Measurements from ENCODE around the gene CNOT6L. TPM values are rescaled to one million over a fixed set of nuclear protein-coding genes. Genes with fewer than 3 reads are reported as not detected.

CNOT6L gene
- total and polyA plus RNA-seq, 10 donors = 7.0 to 122 (median 81.6) TPM

- Histone ChIP-seq H3K36me3 (peaks cover 0 to 81% (median 38%) of the 10 kb centered on the region in 6 donors), H3K4me1 (peaks cover 0 to 33% (median 9%) of the 10 kb centered on the region in 6 donors), H3K27ac (no peak overlapping the region), H3K27me3 (replicated peaks in 1 of 7) (no peaks in the 10 kb centered on the region), H3K4me3 (no peak overlapping the region), H3K9me3 (no peaks in the 10 kb centered on the region)
- intact Hi-C loops (cut with DNase I; ENCODE audit: low total_unique reads) = no loop called here
- 94 to 97% (median 95%) methylated on average over 4 of the region's 4 CpGs for WGBS, 5 donors
- no peak for TF ChIP-seq POLR2AphosphoS5 (IDR thresholded peaks at IDR 0.05)
- no peak for TF ChIP-seq CTCF (IDR thresholded peaks at IDR 0.05 in 8 of 11, conservative IDR thresholded peaks at IDR 0.05 in 3 of 11)
- no peak for TF ChIP-seq POLR2A (IDR thresholded peaks at IDR 0.05)
- no peak for DNase-seq
Observed at GRCh38 chr4:77740480-77740879, 78.7 kb downstream of the CNOT6L start.

GRCh38 chr4:77734928-77735327 is 84.2 kb downstream of the CNOT6L start:
- DNase-seq = no peak
- Histone ChIP-seq H3K36me3 (peaks cover 0 to 57% (median 25%) of the 10 kb centered on the region in 6 donors), H3K9me3 (no peaks in the 10 kb centered on the region), H3K27me3 (replicated peaks in 1 of 7) (no peaks in the 10 kb centered on the region), H3K27ac (peak overlapping the region in 4 of 8 donors; percentile 11 to 54 (median 22)), H3K4me3 (peak overlapping the region in 1 of 8 donors; percentile 26), H3K4me1 (peaks cover 0 to 75% (median 31%) of the 10 kb centered on the region in 6 donors)
- intact Hi-C loops (cut with DNase I; ENCODE audit: low total_unique reads) = loop anchor here (10.0 kb wide), 1 partner anchor 140 kb away; no protein-coding TSS in a partner anchor
- TF ChIP-seq CTCF (IDR thresholded peaks at IDR 0.05 in 8 of 11, conservative IDR thresholded peaks at IDR 0.05 in 3 of 11) = no peak
- peak in 1 of 3 donors; percentile 50 for TF ChIP-seq POLR2AphosphoS5 (IDR thresholded peaks at IDR 0.05)
- 26 to 37% (median 29%) methylated on average over 4 of the region's 4 CpGs for whole genome bisulfite sequencing, 5 donors

GRCh38 chr4:77731656-77732055 is 87.5 kb downstream of the CNOT6L start:
- DNase-seq = no peak
- 31 to 67% (median 46%) methylated on average over 1 of the region's 1 CpG for WGBS, 5 donors
- Histone ChIP-seq H3K27me3 (replicated peaks in 1 of 7) (no peaks in the 10 kb centered on the region), H3K9me3 (no peaks in the 10 kb centered on the region), H3K36me3 (peaks cover 0 to 64% (median 39%) of the 10 kb centered on the region in 6 donors), H3K4me3 (no peak overlapping the region), H3K27ac (peak overlapping the region in 6 of 8 donors; percentile 0 to 46 (median 16)), H3K4me1 (peaks cover 0 to 79% (median 31%) of the 10 kb centered on the region in 6 donors)
- intact Hi-C loops (cut with DNase I; ENCODE audit: low total_unique reads) = loop anchor here (10.0 kb wide), 1 partner anchor 143 kb away; no protein-coding TSS in a partner anchor
- TF ChIP-seq POLR2AphosphoS5 (IDR thresholded peaks at IDR 0.05) = no peak
- TF ChIP-seq POLR2A (IDR thresholded peaks at IDR 0.05) = no peak
- TF ChIP-seq CTCF (IDR thresholded peaks at IDR 0.05 in 8 of 11, conservative IDR thresholded peaks at IDR 0.05 in 3 of 11) = no peak

- no peak for DNase-seq
- Histone ChIP-seq H3K27me3 (replicated peaks in 1 of 7) (no peaks in the 10 kb centered on the region), H3K4me1 (peaks cover 0 to 51% (median 14%) of the 10 kb centered on the region in 6 donors), H3K36me3 (peaks cover 0 to 96% (median 60%) of the 10 kb centered on the region in 6 donors), H3K27ac (no peak overlapping the region), H3K4me3 (no peak overlapping the region), H3K9me3 (no peaks in the 10 kb centered on the region)
- intact Hi-C loops (cut with DNase I; ENCODE audit: low total_unique reads) = no loop called here
- no peak for TF ChIP-seq POLR2A (IDR thresholded peaks at IDR 0.05)
- TF ChIP-seq CTCF (IDR thresholded peaks at IDR 0.05 in 8 of 11, conservative IDR thresholded peaks at IDR 0.05 in 3 of 11) = no peak
- TF ChIP-seq POLR2AphosphoS5 (IDR thresholded peaks at IDR 0.05) = no peak
- WGBS, 5 donors = 92 to 100% (median 100%) methylated on average over 1 of the region's 1 CpG
Observed at GRCh38 chr4:77728420-77728819, 90.7 kb downstream of the CNOT6L start.

All from spleen (tissue), 11 donors.